ENCODE data around the gene ZBTB18.
A peak's percentile ranks its signal among the peaks of the same experiment; 100 is the strongest.
"Not testable (repeated sequence)": the region's sequence is repeated elsewhere in the genome, so short reads cannot be mapped to it uniquely, and the experiment has no call there.

Gene ZBTB18

GRCh38 chr1:244041466-244042120, 9.5 kb upstream of the ZBTB18 start:
- no peak for DNase-seq (ENCODE audit: low read depth, low spot score)

GRCh38 chr1:244042293-244042692, 8.8 kb upstream of the ZBTB18 start:
- DNase-seq (ENCODE audit: low read depth, low spot score), result no peak

GRCh38 chr1:244044423-244044822, 6.7 kb upstream of the ZBTB18 start:
- no peak for DNase-seq (ENCODE audit: low read depth, low spot score)

GRCh38 chr1:244046254-244046653, 4.8 kb upstream of the ZBTB18 start:
- DNase-seq (ENCODE audit: low read depth, low spot score), result not testable (repeated sequence)

GRCh38 chr1:244046907-244047611, 4.0 kb upstream of the ZBTB18 start:
- no peak for DNase-seq (ENCODE audit: low read depth, low spot score)

- DNase-seq (ENCODE audit: low read depth, low spot score), result no peak
These were observed 3.3 kb upstream of the ZBTB18 start for GRCh38 chr1:244047621-244048255.

GRCh38 chr1:244048256-244049161, 2.6 kb upstream of the ZBTB18 start:
- DNase-seq (ENCODE audit: low read depth, low spot score), result peak; percentile 98

GRCh38 chr1:244049162-244050013, 1.7 kb upstream of the ZBTB18 start:
- no peak for DNase-seq (ENCODE audit: low read depth, low spot score)

GRCh38 chr1:244050014-244050834, 859 bp upstream of the ZBTB18 start:
- DNase-seq (ENCODE audit: low read depth, low spot score), result no peak

GRCh38 chr1:244052016-244052727, 1.1 kb downstream of the ZBTB18 start:
- DNase-seq (ENCODE audit: low read depth, low spot score), result no peak

GRCh38 chr1:244052728-244053312, 1.7 kb downstream of the ZBTB18 start:
- no peak for DNase-seq (ENCODE audit: low read depth, low spot score)

GRCh38 chr1:244053831-244054230, 2.7 kb downstream of the ZBTB18 start:
- no peak for DNase-seq (ENCODE audit: low read depth, low spot score)

GRCh38 chr1:244054247-244054923, 3.3 kb downstream of the ZBTB18 start:
- no peak for DNase-seq (ENCODE audit: low read depth, low spot score)

GRCh38 chr1:244054924-244055263, 3.8 kb downstream of the ZBTB18 start:
- no peak for DNase-seq (ENCODE audit: low read depth, low spot score)

- no peak for DNase-seq (ENCODE audit: low read depth, low spot score)
These were observed 5.5 kb downstream of the ZBTB18 start for GRCh38 chr1:244056577-244056976.

- no peak for DNase-seq (ENCODE audit: low read depth, low spot score)
These were observed 6.6 kb downstream of the ZBTB18 start for GRCh38 chr1:244057474-244058385.

- DNase-seq (ENCODE audit: low read depth, low spot score), result no peak
These were observed 9.0 kb downstream of the ZBTB18 start for GRCh38 chr1:244060117-244060516.
